GM12878 (cell line): ENCODE data around the gene AMELX. TPM values are rescaled to one million over a fixed set of nuclear protein-coding genes. Genes with fewer than 3 reads are reported as not detected.

ENCODE experiments used
- ATAC-seq: fragments of 200-7000 bp; cut with Tn5 transposase; 3 replicates; pipeline ENCODE4 v1.9.1; 2020; ENCODE audit warnings: mild to moderate bottlenecking, moderate library complexity
- BruUV-seq: library from RNA; stranded (reverse); fragments of 400-500 nt; replicated peaks from 2 replicates; lab custom pipeline; 2021; lab: Mats Ljungman, UMichigan
- CTCF ChIA-PET: fragments of 300-600 bp; sonication (Branson Sonifier 250); formaldehyde crosslinking; extraction: SDS; loops from one replicate; lab custom pipeline; 2021; ENCODE audit warnings: inconsistent platforms; lab: Yijun Ruan, JAX
- POLR2A ChIA-PET: fragments of 350-600 bp; formaldehyde crosslinking; extraction: SDS; loops from one replicate; lab custom pipeline; 2021; ENCODE audit warnings: inconsistent platforms; lab: Charles Lee
- RAD21 ChIA-PET: fragments of 300-600 bp; sonication (Branson Sonifier 250); formaldehyde crosslinking; loops from one replicate; lab custom pipeline; 2023; ENCODE audit warnings: antibody characterized with exemption; ENCODE audit not compliant: unreplicated experiment; lab: Charles Lee
- SMC1A ChIA-PET: fragments of 300-600 bp; sonication (Branson Sonifier 250); formaldehyde crosslinking; loops from one replicate; lab custom pipeline; 2023; ENCODE audit not compliant: unreplicated experiment, uncharacterized antibody; lab: Charles Lee
- DNase-seq: peaks from one replicate; pipeline ENCODE4 v3.0.0-alpha.2; 2011; ENCODE audit warnings: low read depth, low spot score
- FAIRE-seq: peaks from 3 replicates; lab custom pipeline; 2011; peaks lifted over from hg19 to GRCh38; lab: Jason Lieb, UNC
- H2AFZ ChIP-seq: 2 replicates; pipeline ENCODE4 v1.6.0; 2011; ENCODE audit warnings: low read depth, low read length, control low read depth; ENCODE audit not compliant: control insufficient read depth
- H3K27ac ChIP-seq: 2 replicates; pipeline ENCODE4 v1.5.1; 2011; ENCODE audit warnings: control low read depth; ENCODE audit not compliant: control insufficient read depth, insufficient read depth
- H3K27me3 ChIP-seq, 2 experiments: replicated peaks in 1 of 2; 2 replicates each; pipeline versions ENCODE4 v1.6.0 to v1.6.1; 2011; ENCODE audit warnings: low read length in 1 of 2; ENCODE audit not compliant: control insufficient read depth in 2 of 2, insufficient read depth in 2 of 2
- H3K36me3 ChIP-seq, 2 experiments: 2 replicates each; pipeline ENCODE4 v1.5.1; 2011; ENCODE audit warnings: low read length in 1 of 2; ENCODE audit not compliant: control insufficient read depth in 2 of 2, insufficient read depth in 2 of 2
- H3K4me1 ChIP-seq: 2 replicates; pipeline ENCODE4 v1.6.1; 2011; ENCODE audit warnings: mild to moderate bottlenecking, low read length, moderate library complexity, mixed read lengths; ENCODE audit not compliant: control insufficient read depth, insufficient read depth
- H3K4me2 ChIP-seq: 2 replicates; pipeline ENCODE4 v1.6.0; 2011; ENCODE audit warnings: control low read depth; ENCODE audit not compliant: control insufficient read depth, insufficient read depth
- H3K4me3 ChIP-seq: fragments of 200-600 bp; sonication (generic); 2 replicates; pipeline ENCODE4 v1.5.1; 2016
- H3K79me2 ChIP-seq: 2 replicates; pipeline ENCODE4 v1.6.0; 2011; ENCODE audit warnings: low read length; ENCODE audit not compliant: control insufficient read depth, insufficient read depth
- H3K9ac ChIP-seq: 2 replicates; pipeline ENCODE4 v1.8.0; 2011; ENCODE audit warnings: low read length, control low read depth, mixed read lengths; ENCODE audit not compliant: control insufficient read depth, insufficient read depth
- H3K9me3 ChIP-seq: replicated peaks from 3 replicates; pipeline ENCODE4 v1.5.1; 2011; ENCODE audit warnings: mild to moderate bottlenecking, low read length; ENCODE audit not compliant: control insufficient read depth, insufficient read depth
- H4K20me1 ChIP-seq: 2 replicates; pipeline ENCODE4 v1.6.0; 2011; ENCODE audit not compliant: control insufficient read depth, insufficient read depth
- CREB1 ChIP-seq: IDR thresholded peaks from 2 replicates; pipeline ENCODE4 v1.6.1; 2012; ENCODE audit warnings: low read depth, mild to moderate bottlenecking, inconsistent platforms
- FOS ChIP-seq: IDR thresholded peaks from 3 replicates; pipeline ENCODE4 v1.6.1; 2011; ENCODE audit warnings: borderline replicate concordance; ENCODE audit not compliant: insufficient read length; ENCODE audit errors: extremely low read depth
- KDM1A ChIP-seq: fragments of 200-600 bp; sonication (generic); IDR thresholded peaks from 2 replicates; pipeline ENCODE4 v1.6.1; 2016; ENCODE audit warnings: borderline replicate concordance
- MXI1 ChIP-seq: fragments of 150-350 bp; IDR thresholded peaks from 2 replicates; pipeline ENCODE4 v1.6.1; 2011; ENCODE audit warnings: low read depth, mild to moderate bottlenecking, inconsistent platforms, low read length, improper control_type of control experiment
- NFIC ChIP-seq: IDR thresholded peaks from 2 replicates; pipeline ENCODE4 v1.6.1; 2012; ENCODE audit warnings: low read depth, mild to moderate bottlenecking, inconsistent platforms, low read length, moderate library complexity
- PAX5 ChIP-seq: IDR thresholded peaks from 2 replicates; pipeline ENCODE4 v1.6.1; 2011; ENCODE audit warnings: low read depth, low read length, borderline replicate concordance
- ZNF592 ChIP-seq: fragments of 450-650 bp; IDR thresholded peaks from 2 replicates; pipeline ENCODE4 v1.6.1; 2017; ENCODE audit warnings: mild to moderate bottlenecking, moderate library complexity
- WGBS: methylation state at CpG from one replicate; pipeline ENCODE4 v1.1.6; 2016; ENCODE audit warnings: low lambda C conversion rate; ENCODE audit not compliant: insufficient replicate concordance, insufficient coverage; ENCODE audit errors: missing lambda C conversion rate; 5-methylcytosine and 5-hydroxymethylcytosine counted together
- in situ Hi-C: fragments of 300-500 bp; cut with MboI; formaldehyde crosslinking; loops from 9 replicates; pipeline ENCODE4 v1.14.3; 2018; ENCODE audit warnings: mixed read lengths
- intact Hi-C: fragments of 100-400 bp; cut with micrococcal nuclease; formaldehyde crosslinking; loops from one replicate; pipeline ENCODE4 v1.14.2; 2022; ENCODE audit not compliant: unreplicated experiment
- polyA plus RNA-seq, 11 experiments: library from polyadenylated mRNA; depleted of rRNA in 4 of 11; unstranded in 6 of 11; stranded (reverse) in 5 of 11; fragments of >200 nt; fragmentation: Nextera tagmentation in 4 of 11; fragmentation: Illumina TruSeq in 1 of 11; extraction: Ambion mirVana in 4 of 11; extraction: Trizol in 1 of 11; gene quantifications; 1 replicate in 1 of 11; 2 replicates in 10 of 11; pipeline versions ENCODE4 v1.2.1 to v1.2.3, GENCODE V29; 2011 to 2016; ENCODE audit warnings: inconsistent platforms in 2 of 11, missing spikeins in 2 of 11, low read depth in 1 of 11
- total RNA-seq, 4 experiments: library from RNA; depleted of rRNA in 3 of 4; stranded (reverse); fragments of >200 nt in 3 of 4; fragmentation: Illumina TruSeq in 1 of 4; extraction: Trizol in 1 of 4; gene quantifications; 2 replicates each; pipeline versions ENCODE4 v1.2.1 to v1.2.3, GENCODE V29; 2013 to 2021

The AMELX gene
- total and polyA plus RNA-seq, 10 of the 15 experiments (the other 5 are each of a cell fraction or from before 2014, with no cell fraction given), result not detected

GRCh38 chrX:11273544-11273943 is 19.7 kb upstream of the AMELX start:
- H3K4me3 ChIP-seq, result no peak overlapping the region
- BruUV-seq, result no TSS peak
- H3K27me3 ChIP-seq, result no peaks in the 10 kb centered on the region; a peak in 1 of 4 replicates
- ChIA-PET SMC1A (no interaction called here), POLR2A (no interaction called here), CTCF (no interaction called here), RAD21 (no interaction called here)
- TF ChIP-seq FOS (no peak), KDM1A (no peak), CREB1 (no peak), MXI1 (no peak), ZNF592 (no peak), PAX5 (no peak), NFIC (no peak)
- H3K4me1 ChIP-seq, result no peaks in the 10 kb centered on the region
- H2AFZ ChIP-seq, result no peak overlapping the region
- FAIRE-seq (no peak), ATAC-seq (no peak), DNase-seq (no peak)
- no peaks in the 10 kb centered on the region for H4K20me1 ChIP-seq
- WGBS, result 5% methylated on average over 1 of the region's 1 CpG
- intact Hi-C loops (no loop called here), in situ Hi-C loops (no loop called here)
- no peaks in the 10 kb centered on the region for H3K36me3 ChIP-seq
- H3K9me3 ChIP-seq, result no peaks in the 10 kb centered on the region
- H3K27ac ChIP-seq, result no peak overlapping the region
- H3K9ac ChIP-seq, result no peak overlapping the region
- H3K79me2 ChIP-seq, result no peaks in the 10 kb centered on the region
- no peak overlapping the region for H3K4me2 ChIP-seq
